Breast epithelium (tissue), 3 donors: Measurements from ENCODE around the gene DELE1.

ENCODE experiments used
- CTCF ChIP-seq, 3 donors: fragments of 450-650 bp; IDR thresholded peaks; one replicate each; pipeline ENCODE4 v1.5.1; 2016 to 2017; ENCODE audit warnings: antibody characterized with exemption in 3 of 3, mild to moderate bottlenecking in 3 of 3, moderate library complexity in 3 of 3
- POLR2A ChIP-seq: fragments of 450-650 bp; IDR thresholded peaks from one replicate; pipeline ENCODE4 v1.6.1; 2016; ENCODE audit warnings: antibody characterized with exemption, mild to moderate bottlenecking, moderate library complexity
- POLR2AphosphoS5 ChIP-seq, 3 donors: sonication (generic); formaldehyde crosslinking; IDR thresholded peaks; one replicate each; pipeline ENCODE4 v1.6.1; 2017; ENCODE audit warnings: antibody characterized with exemption in 3 of 3

DNA sequence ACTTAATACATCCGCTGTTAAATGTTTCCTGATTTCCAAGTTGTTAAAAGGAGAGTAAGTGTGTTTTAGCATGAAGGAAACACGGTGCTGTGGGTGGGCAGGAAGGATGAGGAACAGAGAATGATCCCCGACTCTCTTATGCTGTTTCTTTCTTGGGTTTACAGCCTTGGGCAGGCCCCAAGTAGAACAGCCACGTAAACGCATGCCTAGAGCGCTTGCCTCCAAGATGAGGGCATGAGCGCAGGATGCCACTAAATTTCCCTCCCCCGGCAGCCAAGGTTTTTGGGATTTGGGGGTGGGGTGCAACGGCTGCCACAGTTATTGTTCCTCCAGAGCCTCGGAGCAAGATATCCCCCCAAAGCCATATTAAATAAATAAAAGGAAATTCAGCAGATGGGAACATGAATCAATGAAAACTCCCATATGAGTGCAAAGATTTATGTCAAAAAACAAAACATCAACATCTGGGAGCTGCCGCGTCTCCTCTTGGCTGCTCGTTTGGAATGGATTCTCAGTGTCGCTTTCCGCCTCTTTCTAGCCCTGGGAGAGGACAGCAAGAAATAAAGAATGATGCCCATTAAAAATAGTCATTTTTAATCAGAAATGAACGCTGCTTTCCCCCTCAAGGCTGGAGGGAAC, 10.0 kb upstream of the DELE1 start:
- TF ChIP-seq POLR2AphosphoS5 (IDR thresholded peaks at IDR 0.05) (no peak), POLR2A (no peak), CTCF (IDR thresholded peaks at IDR 0.05) (no peak)
